ENCODE data around the gene MRPL36.
"Not testable (repeated sequence)": the region's sequence is repeated elsewhere in the genome, so short reads cannot be mapped to it uniquely, and the experiment has no call there.

The MRPL36 gene

DNA sequence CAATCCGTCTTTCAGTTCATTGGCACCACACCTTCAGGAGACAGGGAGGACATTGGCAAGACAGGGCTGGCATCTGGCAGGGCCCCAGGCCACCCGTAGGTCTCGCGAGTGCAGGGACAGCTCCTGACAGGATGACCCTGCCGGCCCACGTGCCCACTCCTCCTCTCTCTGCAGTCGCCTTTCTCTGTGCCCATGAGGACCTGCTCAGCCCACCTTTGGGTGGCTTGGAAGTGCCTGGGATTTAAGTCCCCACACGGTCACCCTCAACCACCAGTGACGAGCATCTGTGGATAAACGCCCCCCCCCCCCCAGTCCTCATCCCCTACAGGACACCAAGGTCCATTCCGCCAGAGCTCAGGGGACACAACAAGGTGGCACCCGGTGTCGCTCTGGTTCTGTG lies 4.1 kb downstream of the MRPL36 start:
- DNase-seq: no peak

DNA sequence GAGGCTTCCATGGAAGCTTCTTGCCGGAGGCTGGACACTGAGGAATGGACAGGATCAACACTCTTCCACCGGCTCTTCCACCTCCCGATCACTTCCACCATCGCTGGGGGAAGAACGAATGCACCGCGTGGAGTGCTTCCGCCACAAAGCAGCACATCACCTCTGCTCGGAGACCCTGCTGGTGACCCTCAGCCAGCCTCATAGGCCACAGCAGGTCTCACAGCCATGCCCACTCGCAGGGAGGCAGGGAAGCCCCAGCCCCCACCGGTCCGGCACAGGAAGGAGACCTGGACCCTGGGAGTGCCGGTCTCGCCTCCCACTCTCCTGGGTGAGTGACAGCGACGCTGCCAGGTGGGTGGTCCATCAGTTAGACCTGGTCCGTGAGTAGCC lies 4.7 kb downstream of the MRPL36 start:
- no peak for DNase-seq

DNA sequence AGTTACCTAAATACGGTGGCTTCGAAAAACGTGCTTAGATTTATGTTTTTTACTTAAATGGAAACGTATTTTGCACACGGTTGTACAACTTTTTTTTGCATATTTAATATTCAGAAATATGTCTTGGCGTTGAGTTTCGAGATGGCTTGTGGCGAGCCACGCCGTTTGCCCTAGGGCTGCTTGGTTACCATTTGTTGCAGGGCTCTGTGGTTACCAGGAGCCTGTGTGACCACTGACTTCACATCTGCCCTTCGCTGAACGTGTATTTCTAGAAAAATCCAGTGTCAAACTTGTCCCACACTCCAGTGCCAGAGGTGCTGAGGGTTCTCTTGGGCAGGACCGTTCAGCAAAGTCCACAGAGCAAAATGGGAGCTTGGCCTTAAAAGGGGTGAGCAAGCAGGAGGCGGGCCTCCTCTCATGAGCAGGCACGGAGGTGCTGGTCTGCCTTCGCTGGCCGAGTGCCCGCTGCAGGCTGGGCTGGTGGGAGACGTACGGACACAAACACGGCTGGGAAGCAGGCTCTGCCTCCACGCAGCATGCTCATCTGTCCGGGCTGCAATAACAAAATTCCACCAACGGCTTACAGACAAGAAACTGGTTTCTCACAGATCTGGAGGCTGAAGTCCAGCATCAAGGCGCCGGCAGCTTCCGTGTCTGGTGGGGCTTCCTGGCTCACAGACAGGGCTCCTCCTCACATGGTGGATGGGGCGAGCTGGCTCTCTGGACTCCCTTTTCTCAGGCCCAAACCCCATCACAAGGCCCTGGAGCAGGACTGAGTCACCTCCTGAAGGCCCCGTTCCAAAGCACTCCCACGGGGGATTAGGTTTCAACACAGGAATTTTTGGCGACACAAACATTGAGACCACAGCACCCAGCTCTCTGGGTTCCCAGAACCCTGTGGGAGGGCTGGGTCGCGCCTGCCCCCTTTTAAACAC lies 5.4 kb downstream of the MRPL36 start:
- DNase-seq: no peak

DNA sequence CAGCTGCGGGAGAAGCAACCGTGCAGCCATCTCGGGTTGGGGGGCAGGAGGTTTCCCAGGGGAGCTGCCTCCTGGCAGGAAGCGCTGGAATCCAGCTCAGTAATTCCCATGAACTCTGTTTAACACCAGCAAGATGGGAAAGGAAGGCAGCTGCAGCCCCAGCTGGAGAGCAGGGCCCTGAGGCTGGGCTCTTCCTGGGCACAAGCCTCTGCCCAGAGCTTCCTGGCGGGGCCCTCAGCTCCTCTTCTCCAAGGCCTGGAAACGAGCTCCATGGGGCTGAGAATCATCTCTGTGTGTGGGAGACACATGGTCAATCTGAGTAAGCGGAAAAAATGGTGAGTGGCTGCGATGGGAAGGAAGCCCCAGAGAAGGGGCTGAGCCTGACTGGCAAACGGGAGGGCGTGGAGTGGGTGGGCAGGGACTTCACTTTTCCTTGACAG lies 6.3 kb downstream of the MRPL36 start:
- peak; percentile 63 for DNase-seq

DNA sequence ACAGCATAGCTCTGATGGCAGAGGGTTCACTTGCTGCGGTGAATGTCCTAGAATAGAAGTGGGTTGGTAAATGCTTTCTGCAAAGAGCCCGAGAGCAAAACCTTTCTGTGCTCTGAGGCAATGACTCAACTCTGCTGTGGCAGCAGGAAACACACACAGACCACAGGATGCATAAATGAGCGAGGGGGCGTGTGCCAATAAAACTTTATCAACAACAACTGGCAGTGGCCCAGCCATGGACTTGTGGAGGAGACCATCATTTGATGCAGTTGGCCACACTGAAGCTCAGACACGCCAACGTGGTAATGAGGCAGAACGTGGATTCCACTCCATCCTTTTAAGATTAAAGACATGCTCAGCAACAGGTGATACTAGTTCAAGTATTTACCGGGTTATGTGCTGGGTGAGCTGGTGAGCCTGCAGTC lies 6.8 kb downstream of the MRPL36 start:
- DNase-seq: peak; percentile 80

DNA sequence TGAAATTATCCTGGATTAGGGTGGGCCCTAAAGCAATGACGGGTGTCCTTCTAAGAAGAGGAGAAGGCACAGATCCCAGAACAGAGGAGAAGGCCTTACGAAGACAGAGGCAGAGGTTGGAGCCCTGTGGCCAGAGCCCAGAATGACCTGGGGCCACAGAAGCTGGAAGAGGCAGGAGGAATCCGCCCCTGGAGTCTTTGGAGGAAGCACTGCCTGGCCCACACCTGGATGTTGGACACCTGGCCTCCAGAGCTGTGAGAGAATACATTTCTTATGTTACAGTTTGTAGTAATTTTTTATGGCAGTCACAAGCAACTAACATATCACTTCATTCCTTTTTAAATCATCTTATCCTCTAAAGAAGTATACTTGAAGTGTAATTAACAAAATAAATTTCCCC lies 8.5 kb downstream of the MRPL36 start:
- DNase-seq: no peak

DNA sequence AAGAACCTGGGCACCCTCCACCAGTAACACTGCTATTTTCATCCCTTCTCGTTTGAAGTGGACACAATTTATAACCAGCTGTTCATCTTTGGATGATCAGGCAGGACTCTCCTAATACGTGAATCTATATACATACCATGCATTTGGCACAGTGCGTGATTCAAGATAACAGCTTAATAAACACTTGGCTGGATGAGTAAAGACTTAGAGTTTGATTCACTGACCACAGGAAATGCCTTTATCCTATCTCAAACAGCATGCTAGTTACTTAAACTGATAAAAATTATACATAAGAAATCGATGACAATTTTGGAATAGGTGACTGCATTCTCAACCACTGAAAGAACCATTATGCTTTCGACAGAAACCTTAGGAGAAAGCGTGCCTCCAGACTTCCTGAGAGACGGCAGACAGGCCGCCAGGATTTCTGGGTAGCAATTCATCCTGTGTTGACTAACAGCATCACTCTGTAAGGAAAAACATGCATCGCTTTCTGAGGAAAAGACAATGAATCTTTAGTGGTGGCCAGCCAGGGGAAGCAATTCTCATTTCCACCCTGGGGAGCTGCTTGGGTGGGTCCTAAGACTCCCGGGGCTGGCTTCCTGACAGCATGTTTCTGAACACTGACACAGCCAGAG lies 9.7 kb downstream of the MRPL36 start:
- DNase-seq: no peak

DNA sequence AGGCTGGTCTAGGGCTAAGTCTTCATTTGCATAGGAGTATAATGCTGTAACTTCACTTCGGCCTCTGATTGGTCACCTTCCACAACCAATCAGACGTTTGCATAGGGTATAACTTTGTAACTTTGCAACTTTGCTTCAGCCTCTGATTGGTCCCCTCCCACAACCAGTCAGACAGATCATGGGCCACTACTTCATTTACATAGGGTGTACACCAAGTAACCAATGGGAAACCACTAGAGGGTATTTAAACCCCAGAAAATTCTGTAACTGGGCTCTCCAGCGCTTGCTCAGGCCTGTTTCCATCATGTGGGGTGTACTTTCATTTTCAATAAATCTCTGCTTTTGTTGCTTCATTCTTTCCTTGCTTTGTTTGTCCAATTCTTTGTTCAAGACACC lies 10.2 kb downstream of the MRPL36 start:
- not testable (repeated sequence) for DNase-seq

DNA sequence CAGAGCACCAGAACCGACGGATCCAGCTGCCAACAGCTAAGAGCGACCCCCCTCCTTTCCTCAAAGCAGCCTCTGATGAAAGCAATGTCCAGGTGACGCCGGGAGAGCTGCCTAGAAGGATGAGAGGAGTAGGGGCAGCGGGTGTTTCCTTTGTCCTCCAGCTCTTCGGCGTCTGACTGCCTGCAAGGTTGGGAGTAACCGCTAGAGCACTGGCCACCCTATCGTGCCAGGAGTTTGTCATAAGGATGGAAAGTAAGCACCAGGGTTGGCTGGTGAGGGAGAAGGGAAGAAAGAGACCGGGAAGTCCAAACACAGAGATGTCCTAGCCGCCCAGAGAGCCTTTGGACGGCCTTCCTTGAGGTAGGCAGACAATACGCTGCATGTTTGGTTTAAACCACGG lies 10.8 kb downstream of the MRPL36 start:
- DNase-seq: no peak

DNA sequence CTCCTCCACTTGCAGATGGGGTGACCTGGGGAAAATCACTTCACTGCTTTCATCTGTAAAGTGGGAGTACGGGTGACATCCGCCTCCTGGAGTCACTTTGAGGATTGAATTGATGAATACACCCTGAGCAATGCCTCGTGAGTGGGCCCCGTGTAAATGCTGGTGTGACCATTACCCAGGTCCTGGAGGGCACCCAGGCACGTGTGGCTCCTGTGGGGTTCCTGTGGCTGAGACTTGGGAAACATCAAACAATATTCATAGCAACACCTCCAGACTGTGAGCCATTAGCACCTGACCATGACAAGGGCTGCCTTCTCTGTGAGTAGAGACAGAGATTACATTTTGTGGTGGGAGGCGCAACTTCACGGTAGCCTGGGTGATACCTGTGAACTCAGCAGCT lies 11.4 kb downstream of the MRPL36 start:
- no peak for DNase-seq

DNA sequence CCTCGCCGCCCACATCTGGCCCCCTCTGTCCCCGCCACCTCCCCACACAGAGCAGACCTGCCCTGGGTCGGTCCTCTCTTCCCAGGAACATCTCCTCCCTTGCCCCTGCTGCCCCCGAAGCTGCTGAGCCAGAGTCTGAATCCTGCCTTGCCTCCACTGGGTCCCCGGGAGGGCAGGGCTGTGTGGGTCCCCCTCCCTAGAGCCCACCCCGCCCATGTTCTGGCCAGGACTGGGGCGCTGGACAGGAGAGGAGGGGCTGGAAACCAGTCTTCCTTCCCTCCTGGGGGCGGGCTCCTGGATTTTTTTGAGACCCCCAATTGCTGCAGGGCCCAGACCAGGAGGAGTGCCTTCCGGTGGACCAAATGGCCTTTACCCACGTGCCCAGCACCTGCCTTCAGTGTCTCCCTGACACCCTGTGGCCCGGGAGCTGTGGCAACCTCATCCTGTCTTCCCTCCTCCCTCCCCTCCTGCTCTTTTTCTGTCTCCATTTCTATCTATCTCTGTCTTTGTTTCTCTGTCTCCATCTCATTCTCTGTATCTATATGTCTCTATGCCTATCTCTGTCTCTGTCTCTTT lies 12.1 kb downstream of the MRPL36 start:
- no peak for DNase-seq

DNA sequence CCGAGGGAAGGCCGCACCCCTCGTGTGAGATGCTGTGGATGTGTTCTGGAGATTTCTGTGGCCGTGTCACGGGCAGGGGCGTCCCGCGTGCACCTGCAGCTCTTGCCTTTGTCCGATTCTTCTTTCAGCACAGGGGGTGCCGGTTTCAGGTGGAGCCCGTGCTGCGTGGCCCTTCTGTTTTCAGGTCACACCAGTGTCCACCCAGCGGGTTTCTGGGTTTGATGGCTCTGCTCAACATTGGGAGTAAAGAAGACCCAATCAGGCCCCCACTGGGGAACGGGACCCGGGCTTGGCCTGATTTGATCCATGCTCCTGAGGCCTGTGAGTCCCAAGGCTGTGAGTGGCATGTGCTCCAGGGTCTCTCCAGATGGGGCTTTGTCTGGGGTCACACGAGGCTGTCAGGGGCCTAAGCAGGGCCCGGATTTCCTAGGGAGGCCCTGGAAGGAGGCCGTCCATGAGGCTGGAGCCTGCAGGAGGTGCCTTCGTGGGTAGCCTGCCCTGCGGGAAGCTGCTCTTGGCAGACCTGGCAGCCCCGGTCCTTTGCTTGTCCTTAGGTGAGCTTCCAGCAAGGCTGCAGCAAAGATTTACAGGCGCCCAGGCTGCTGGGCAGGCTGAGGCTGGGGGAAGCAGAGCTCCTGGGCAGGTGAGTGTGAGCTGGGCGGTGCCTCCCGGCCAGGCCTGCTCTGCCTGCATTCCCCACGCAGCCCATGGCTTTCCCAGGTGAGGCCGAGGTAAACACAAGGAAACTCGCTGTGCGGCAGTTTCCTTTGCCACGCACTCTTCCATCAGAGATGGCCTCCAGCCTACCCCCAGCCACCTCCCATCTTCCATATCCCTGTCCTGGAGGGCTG lies 12.8 kb downstream of the MRPL36 start:
- no peak for DNase-seq

DNA sequence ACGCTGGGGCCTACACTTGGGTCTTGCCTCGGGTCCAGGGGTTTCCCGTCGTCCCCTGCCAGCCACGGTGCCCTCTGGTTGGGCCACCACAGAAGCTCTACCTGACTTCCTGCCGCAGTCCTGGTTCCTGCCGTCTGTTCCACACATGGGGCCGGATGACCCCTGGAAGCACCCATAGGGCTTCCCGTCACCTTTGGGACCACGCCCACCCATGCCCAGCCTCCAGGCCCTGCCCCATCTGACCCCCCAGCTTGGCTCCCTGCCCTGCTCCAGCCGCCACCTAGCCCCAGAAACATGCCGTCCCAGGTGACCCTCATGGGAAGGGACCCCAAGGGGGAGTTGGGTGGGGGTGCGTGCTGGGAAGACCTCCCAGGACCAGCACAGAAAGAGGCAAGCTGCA lies 13.7 kb downstream of the MRPL36 start:
- no peak for DNase-seq

DNA sequence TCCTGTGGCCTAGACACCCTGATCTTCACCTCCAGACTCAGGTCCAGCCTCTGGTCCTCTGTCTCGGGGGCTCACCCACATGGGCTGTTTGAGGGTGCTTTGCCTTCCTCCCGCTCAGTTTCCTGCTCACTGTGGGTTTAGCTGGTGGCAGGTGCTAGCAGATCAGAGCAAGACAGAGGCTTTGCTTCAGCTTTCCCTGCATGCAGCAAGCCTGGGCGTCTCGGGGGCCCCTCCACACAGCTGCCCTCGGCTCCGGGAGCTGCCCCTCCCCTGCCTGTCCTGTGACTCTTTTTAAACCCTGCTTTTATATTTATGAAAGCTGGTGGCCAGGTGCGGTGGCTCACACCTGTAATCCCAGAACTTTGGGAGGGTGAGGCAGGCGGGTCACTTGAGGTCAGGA lies 14.6 kb downstream of the MRPL36 start:
- DNase-seq: no peak

DNA sequence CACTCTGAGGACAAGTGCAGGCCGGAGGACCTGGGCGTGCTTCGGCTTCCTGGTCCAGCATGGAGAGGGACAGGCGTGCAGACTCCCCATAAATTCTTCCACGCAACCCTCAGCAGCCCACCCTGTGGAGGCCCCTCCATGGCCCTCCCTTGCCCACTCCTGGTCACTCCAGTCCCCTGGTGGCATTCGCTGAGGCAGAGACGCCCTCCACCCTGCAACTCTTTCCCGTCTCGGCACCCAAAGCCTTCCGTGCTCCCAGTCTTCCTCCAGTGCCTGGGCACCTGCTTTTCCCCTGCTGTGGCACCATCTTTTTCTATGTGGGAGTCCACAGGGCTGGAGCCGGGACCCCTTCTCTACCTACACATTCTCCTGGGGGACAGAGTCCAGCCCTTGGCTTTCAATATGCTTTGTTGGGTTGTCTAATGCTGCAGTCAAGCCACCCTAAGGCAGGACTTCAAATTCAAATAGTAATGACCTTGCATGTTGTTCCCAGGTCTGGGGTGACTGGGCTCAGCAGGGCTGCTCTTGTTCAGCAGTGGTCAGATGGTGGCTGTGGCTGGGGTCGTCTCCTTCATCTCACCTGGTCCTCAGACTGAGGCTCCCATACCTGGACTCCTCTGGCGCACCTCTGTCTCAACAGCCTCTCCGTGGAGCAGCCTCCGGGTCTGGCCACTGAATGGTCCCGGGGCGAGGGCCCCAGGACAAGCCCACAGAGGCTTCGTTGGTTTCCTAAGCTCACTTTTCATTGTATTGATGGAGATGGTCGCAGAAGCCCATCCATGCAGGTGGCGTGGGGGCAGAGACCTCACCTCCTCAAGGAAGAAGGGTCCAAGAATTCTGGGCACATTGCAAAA lies 15.2 kb downstream of the MRPL36 start:
- DNase-seq: no peak

DNA sequence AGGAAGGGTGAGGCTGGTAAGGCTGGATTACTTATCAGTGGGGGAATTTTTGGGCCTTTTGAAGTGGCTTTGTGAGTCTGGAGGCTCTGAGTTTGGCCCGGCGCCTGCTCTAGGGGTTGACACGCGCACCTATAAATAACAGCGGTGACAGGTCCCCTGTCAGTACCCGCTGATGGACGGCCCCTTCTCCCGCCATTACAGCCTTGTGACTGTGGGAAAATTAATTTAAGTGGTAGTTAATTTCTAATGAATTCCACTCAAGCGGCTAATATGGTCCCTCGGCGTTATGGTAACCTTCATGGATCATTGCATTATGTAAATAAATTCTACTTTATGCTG lies 16.5 kb downstream of the MRPL36 start:
- no peak for DNase-seq

DNA sequence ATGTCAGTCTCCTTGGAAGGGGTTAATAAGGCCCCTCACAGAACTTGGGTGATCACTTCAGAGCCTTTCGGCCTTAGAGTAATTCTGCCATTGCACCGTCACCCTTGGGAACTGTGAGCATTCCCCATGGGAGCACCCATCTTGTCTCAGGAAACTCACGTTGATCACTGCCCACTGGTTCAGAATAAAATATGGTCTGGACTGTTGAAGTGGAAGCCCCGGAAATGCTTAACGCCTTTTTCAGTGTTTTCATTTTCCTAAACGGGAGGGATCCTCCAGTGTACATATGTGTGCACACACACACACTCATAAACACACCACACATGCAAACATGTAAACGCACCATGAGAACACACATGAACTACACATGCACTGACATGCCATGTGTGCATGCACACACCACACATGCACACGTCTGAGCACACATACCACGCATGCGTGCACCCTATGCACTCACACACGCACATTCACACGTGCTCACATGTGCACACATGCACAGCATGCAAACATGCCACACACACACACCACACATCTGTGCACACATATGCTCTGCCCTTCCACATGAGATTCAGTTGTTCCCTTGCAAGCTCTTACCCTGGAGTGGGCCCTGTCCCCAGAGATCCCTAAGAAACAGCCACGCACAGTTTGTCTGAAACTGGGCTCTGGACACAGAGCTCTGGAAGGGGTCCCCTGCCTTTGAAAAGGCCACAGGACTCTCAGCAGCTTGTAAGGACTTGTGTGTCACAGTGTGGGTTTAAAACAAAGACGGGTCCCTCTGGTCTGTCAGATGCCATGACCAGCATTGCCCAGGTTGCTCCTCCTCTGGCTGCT lies 17.0 kb downstream of the MRPL36 start:
- DNase-seq: no peak

DNA sequence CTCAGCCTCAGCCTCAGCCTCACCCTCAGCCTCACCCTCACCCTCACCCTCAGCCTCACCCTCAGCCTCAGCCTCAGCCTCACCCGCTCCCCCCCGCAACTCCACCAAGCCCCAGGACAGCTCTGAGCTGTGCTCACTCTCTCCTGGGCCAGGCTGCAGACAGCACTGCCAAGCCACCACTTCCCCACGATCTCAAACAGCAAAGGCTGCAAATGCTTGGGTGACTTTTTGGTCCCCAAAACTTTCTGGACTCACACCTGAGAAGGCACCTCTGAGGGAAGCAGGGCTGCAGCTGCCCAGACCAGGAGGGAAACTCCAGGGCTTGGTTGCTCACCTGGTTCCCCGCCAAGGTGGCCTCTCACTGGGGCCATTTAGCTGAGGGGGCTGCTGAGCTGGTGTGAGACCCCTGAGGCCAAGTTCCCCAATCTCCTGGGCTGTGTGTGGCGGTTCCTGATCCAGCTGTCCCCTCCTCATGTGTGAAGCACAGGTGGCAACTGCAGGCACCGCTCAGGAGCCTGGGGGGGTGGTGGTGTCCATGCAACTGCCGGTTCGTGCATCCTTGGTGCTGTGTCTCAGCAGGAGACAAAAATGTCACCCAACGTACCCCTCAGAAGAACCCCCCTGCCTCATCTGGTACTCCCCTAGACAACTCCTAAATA lies 17.8 kb downstream of the MRPL36 start:
- no peak for DNase-seq

DNA sequence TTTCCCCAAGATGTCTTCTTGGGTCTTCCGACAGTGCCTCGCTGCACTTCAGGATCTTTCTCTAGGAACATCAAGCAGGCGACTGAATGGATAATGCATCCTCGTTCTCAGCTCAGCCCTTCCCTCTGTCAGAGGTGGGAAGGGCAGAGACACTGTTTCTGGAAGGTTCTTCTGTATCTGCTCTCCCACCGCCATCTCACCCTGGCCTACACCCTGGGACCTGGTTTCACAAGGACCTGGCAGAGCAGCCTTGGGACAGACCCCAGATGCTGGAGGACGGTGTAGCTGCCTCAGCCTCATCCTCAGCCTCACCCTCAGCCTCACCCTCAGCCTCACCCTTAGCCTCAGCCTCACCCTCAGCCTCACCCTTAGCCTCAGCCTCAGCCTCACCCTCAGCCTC lies 18.5 kb downstream of the MRPL36 start:
- no peak for DNase-seq

DNA sequence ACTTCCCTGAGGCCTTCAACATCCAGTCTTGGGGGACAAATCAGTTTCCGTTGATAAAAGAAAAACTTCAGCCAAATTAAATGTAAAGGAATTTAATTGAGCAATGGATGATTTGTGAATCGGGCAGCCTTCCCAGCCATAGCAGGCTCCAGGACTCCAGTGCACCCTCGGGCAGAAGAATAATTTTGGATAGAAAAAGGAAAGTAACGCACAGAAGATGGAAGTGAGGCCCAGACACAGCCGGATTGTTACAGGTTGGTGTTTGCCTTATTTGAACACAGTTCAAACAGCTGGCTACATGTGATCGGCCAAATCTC lies 19.1 kb downstream of the MRPL36 start:
- DNase-seq: no peak
